Measurements from ENCODE around the gene PSMG1. TPM values are rescaled to one million over a fixed set of nuclear protein-coding genes. Genes with fewer than 3 reads are reported as not detected.

Gene PSMG1
- total and polyA plus RNA-seq, 9 of the 15 experiments (the other 6 are each of a cell fraction or from before 2014, with no cell fraction given) = 54.5 to 427 (median 328) TPM

DNA sequence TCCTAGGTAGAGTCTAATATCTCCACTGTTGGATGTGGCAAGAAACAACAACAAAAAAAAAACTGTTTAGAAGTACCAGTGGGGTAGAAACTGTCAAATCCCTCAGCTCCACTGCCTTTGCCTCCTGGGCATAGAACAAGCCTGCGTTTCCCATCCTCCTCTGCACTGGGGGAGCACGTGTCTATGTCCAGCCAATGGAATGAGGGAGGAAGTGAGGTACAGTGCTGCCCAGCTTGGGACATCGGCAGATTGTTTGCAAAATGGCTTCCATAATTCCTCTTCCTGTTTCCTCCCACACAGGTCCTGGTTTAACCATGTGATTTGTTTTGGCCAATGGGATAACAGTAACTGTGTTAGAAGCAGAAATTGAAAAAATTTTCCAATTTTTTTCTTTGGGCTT, 39.1 kb downstream of the PSMG1 start (continued):
- 0 out of 2 replicates have a peak, but pooled peaks have one; percentile 48 for TF ChIP-seq CXXC5 (CRISPR knock-in tag; IDR thresholded peaks at IDR 0.05)
- TF ChIP-seq, protein P1, sequence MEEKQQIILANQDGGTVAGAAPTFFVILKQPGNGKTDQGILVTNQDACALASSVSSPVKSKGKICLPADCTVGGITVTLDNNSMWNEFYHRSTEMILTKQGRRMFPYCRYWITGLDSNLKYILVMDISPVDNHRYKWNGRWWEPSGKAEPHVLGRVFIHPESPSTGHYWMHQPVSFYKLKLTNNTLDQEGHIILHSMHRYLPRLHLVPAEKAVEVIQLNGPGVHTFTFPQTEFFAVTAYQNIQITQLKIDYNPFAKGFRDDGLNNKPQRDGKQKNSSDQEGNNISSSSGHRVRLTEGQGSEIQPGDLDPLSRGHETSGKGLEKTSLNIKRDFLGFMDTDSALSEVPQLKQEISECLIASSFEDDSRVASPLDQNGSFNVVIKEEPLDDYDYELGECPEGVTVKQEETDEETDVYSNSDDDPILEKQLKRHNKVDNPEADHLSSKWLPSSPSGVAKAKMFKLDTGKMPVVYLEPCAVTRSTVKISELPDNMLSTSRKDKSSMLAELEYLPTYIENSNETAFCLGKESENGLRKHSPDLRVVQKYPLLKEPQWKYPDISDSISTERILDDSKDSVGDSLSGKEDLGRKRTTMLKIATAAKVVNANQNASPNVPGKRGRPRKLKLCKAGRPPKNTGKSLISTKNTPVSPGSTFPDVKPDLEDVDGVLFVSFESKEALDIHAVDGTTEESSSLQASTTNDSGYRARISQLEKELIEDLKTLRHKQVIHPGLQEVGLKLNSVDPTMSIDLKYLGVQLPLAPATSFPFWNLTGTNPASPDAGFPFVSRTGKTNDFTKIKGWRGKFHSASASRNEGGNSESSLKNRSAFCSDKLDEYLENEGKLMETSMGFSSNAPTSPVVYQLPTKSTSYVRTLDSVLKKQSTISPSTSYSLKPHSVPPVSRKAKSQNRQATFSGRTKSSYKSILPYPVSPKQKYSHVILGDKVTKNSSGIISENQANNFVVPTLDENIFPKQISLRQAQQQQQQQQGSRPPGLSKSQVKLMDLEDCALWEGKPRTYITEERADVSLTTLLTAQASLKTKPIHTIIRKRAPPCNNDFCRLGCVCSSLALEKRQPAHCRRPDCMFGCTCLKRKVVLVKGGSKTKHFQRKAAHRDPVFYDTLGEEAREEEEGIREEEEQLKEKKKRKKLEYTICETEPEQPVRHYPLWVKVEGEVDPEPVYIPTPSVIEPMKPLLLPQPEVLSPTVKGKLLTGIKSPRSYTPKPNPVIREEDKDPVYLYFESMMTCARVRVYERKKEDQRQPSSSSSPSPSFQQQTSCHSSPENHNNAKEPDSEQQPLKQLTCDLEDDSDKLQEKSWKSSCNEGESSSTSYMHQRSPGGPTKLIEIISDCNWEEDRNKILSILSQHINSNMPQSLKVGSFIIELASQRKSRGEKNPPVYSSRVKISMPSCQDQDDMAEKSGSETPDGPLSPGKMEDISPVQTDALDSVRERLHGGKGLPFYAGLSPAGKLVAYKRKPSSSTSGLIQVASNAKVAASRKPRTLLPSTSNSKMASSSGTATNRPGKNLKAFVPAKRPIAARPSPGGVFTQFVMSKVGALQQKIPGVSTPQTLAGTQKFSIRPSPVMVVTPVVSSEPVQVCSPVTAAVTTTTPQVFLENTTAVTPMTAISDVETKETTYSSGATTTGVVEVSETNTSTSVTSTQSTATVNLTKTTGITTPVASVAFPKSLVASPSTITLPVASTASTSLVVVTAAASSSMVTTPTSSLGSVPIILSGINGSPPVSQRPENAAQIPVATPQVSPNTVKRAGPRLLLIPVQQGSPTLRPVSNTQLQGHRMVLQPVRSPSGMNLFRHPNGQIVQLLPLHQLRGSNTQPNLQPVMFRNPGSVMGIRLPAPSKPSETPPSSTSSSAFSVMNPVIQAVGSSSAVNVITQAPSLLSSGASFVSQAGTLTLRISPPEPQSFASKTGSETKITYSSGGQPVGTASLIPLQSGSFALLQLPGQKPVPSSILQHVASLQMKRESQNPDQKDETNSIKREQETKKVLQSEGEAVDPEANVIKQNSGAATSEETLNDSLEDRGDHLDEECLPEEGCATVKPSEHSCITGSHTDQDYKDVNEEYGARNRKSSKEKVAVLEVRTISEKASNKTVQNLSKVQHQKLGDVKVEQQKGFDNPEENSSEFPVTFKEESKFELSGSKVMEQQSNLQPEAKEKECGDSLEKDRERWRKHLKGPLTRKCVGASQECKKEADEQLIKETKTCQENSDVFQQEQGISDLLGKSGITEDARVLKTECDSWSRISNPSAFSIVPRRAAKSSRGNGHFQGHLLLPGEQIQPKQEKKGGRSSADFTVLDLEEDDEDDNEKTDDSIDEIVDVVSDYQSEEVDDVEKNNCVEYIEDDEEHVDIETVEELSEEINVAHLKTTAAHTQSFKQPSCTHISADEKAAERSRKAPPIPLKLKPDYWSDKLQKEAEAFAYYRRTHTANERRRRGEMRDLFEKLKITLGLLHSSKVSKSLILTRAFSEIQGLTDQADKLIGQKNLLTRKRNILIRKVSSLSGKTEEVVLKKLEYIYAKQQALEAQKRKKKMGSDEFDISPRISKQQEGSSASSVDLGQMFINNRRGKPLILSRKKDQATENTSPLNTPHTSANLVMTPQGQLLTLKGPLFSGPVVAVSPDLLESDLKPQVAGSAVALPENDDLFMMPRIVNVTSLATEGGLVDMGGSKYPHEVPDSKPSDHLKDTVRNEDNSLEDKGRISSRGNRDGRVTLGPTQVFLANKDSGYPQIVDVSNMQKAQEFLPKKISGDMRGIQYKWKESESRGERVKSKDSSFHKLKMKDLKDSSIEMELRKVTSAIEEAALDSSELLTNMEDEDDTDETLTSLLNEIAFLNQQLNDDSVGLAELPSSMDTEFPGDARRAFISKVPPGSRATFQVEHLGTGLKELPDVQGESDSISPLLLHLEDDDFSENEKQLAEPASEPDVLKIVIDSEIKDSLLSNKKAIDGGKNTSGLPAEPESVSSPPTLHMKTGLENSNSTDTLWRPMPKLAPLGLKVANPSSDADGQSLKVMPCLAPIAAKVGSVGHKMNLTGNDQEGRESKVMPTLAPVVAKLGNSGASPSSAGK (IDR thresholded peaks at IDR 0.05) = 0 out of 2 replicates have a peak, but pooled peaks have one; percentile 21
- TF ChIP-seq, protein P2, sequence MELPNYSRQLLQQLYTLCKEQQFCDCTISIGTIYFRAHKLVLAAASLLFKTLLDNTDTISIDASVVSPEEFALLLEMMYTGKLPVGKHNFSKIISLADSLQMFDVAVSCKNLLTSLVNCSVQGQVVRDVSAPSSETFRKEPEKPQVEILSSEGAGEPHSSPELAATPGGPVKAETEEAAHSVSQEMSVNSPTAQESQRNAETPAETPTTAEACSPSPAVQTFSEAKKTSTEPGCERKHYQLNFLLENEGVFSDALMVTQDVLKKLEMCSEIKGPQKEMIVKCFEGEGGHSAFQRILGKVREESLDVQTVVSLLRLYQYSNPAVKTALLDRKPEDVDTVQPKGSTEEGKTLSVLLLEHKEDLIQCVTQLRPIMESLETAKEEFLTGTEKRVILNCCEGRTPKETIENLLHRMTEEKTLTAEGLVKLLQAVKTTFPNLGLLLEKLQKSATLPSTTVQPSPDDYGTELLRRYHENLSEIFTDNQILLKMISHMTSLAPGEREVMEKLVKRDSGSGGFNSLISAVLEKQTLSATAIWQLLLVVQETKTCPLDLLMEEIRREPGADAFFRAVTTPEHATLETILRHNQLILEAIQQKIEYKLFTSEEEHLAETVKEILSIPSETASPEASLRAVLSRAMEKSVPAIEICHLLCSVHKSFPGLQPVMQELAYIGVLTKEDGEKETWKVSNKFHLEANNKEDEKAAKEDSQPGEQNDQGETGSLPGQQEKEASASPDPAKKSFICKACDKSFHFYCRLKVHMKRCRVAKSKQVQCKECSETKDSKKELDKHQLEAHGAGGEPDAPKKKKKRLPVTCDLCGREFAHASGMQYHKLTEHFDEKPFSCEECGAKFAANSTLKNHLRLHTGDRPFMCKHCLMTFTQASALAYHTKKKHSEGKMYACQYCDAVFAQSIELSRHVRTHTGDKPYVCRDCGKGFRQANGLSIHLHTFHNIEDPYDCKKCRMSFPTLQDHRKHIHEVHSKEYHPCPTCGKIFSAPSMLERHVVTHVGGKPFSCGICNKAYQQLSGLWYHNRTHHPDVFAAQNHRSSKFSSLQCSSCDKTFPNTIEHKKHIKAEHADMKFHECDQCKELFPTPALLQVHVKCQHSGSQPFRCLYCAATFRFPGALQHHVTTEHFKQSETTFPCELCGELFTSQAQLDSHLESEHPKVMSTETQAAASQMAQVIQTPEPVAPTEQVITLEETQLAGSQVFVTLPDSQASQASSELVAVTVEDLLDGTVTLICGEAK (IDR thresholded peaks at IDR 0.05) = peak; percentile 75
- TF ChIP-seq, protein P2 (CRISPR knock-in tag; IDR thresholded peaks at IDR 0.05) = no peak
- peak; percentile 68; the same call in 1 of the 2 replicates for TF ChIP-seq L3MBTL2 (IDR thresholded peaks at IDR 0.05)
- peak; percentile 84 for TF ChIP-seq NFYB (IDR thresholded peaks at IDR 0.05; ENCODE audit: extremely low read depth, insufficient read length)
- peak; percentile 65 for TF ChIP-seq GABPA (tag; conservative IDR thresholded peaks at IDR 0.05; ENCODE audit: low read depth)
